Measurements from ENCODE around the gene RYR3.

The RYR3 gene

DNA sequence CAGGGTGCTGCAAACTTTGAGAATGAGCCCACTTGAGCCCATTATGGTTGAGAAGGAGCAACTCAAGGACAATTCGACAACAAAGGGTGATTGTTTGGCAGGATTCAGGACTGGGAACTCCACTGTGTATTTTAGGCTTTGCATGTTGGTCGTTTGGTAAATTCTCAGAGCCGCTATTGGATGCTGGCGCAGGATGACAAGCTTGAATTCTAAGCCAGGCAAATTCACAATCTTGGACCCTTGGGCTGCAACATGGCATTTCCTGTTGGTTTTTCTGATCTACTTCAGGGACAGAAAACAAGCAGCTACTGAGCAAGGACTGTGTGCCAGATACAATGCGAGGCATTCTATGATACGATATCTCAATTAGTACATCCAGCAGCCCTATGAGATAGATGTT is 82.8 kb downstream of the RYR3 start:
- DNase-seq = no peak

- DNase-seq = no peak
Measured at GRCh38 chr15:33395321-33395720, 84.6 kb downstream of the RYR3 start.

- DNase-seq = no peak
Measured at GRCh38 chr15:33395846-33396245, 85.1 kb downstream of the RYR3 start.

- no peak for DNase-seq
Measured at GRCh38 chr15:33396475-33396874, 85.7 kb downstream of the RYR3 start.

- no peak for DNase-seq
Measured at GRCh38 chr15:33398555-33398954, 87.8 kb downstream of the RYR3 start.

GRCh38 chr15:33400941-33401340 is 90.2 kb downstream of the RYR3 start:
- no peak for DNase-seq

GRCh38 chr15:33402600-33402999 is 91.8 kb downstream of the RYR3 start:
- no peak for DNase-seq

- DNase-seq = no peak
Measured at GRCh38 chr15:33405096-33405495, 94.3 kb downstream of the RYR3 start.

DNA sequence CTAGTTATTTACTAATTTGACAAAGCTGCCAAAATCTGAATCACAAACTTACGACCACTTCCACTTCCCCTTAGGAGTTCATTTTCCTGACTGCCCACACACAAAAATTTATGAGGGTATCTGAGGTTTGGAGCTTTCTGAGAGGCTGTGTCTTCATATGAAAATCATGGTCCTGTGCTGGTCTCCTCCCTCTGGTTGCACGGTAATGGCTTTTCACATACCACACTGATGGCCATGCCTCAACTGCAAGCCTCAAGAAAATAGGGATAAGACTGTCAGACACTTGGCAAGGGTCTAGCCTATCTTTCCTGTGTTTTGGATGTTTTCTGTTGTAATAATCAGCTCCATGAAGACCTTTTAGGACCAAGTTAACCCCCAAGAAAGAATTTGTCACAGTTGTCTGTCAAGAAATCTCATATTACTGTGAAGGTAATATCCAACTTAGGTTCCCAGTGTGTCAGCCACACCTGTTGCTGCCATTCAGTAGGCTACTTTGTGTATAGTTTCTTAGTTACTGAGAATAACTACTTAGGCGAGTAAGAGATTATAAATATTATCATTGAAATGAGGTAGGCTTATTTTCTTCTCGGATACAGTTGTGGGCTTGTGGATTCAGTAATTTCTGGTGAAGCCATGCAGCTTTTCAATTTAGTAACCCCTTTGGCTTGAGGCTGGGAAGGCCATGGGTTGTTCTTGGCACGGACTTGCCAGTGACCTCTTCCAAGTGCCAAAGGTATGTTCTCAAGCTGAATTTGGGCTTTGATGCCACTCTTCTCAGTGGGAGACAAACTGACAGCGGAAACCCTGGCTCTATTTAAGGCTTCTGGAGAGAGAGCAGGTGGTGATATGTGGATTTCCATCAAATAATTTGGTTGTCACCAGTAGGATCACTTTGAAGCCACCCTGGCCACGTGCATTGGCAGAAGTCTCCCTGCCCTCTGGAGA is 101.1 kb downstream of the RYR3 start:
- no peak for DNase-seq

DNA sequence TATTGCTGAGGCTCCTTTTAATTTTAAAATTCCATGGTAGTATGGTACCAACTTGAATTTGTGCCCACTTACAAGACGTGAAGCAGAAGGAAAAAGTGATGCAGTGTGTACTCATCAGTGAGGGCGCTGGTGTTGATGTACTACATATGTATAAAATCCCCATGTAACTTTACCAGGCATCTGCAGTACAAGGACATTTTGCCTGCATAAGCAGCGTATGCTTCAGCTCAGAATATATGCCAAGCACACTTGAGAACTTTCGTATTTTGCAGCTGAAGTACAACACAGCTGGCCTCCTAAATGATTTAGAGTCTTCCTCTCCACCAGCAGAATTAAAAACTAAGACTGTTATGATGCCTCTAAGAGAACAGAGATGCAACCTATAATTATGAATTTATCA is 108.9 kb downstream of the RYR3 start:
- DNase-seq = no peak

GRCh38 chr15:33424025-33424424 is 113.3 kb downstream of the RYR3 start:
- DNase-seq = no peak

GRCh38 chr15:33425142-33425541 is 114.4 kb downstream of the RYR3 start:
- DNase-seq = no peak

- no peak for DNase-seq
Measured at GRCh38 chr15:33430577-33430976, 119.8 kb downstream of the RYR3 start.

DNA sequence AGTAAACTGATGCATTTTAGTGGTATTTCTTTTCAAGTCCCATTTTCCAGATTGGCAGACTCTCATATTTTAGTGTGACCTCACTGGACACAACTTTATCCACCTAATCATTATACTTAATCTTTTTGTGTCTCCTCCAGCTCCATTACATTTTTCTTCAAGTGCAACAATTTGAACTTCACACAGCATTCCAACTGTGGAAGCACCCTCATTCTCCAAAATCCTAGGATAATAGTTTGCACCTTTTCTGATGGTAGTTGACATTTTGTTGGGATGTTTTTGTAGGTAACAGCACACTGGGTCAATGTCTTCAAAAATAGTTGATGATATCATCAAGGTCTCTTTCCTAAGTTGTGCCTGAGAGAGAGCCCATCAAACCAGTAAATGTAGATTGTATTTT is 123.1 kb downstream of the RYR3 start:
- no peak for DNase-seq

GRCh38 chr15:33438396-33438795 is 127.6 kb downstream of the RYR3 start:
- DNase-seq = no peak

- no peak for DNase-seq
Measured at GRCh38 chr15:33440900-33441299, 130.1 kb downstream of the RYR3 start.

DNA sequence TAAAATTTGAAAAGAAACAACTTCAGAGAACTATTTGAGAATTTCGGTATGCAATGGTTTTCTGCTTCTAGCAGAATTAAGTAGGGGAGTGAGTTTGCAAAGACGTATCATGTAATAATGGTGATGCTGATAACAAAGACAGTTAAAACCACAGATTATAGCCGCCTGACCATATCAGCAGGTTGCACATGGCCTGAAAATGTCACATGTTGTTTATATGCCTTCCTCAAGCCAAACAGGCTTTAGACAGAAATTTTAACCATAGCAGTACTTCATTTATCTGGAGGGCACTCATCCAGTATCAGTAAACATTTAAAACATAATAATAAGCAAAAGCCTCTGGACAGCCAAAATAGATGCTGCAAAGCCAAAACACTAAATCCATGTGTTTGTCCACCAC is 131.7 kb downstream of the RYR3 start:
- DNase-seq = no peak

- no peak for DNase-seq
Measured at GRCh38 chr15:33443708-33444107, 132.9 kb downstream of the RYR3 start.

- no peak for DNase-seq
Measured at GRCh38 chr15:33445984-33446383, 135.2 kb downstream of the RYR3 start.

DNA sequence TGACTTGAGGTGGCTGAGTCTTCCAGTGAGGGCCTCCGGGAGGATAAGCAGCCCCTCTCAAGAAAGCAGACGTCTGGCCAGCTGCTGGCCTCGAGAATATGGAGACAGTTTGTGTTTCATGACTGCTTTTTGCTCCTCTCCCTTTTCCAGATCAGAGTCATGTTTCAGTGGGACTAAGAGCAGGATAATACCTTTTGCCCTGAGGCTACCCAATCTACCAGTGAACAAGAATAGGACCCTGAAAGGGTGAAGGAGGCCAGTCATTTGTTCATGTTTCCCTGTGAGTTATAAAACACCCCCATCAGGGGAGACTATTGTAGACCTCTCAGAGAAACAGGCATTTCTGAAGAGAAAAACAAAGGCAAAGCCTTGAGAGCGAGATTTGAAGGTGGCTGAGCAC is 137.4 kb downstream of the RYR3 start:
- no peak for DNase-seq

GRCh38 chr15:33448961-33449606 is 138.3 kb downstream of the RYR3 start:
- no peak for DNase-seq

- no peak for DNase-seq
Measured at GRCh38 chr15:33449810-33450209, 139.0 kb downstream of the RYR3 start.

DNA sequence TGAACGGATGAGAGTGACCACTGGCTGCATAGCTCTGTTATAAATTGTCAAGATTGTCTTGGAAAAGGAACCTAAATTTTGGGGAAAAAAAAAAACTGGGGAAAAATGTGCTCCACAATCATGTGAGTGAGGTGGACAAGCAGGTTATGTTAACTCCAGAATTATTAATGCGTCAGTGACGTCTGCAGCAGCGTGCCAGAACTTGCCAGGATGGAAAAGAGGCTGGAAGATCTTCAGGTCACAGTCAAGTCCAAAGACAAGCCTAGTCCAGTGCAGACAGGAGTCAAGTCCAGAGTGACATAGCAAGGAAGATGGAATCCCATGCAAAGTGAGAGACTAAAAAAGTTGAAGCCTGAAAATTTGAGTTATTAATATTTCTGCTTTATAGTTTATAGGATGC is 140.6 kb downstream of the RYR3 start:
- DNase-seq = no peak

DNA sequence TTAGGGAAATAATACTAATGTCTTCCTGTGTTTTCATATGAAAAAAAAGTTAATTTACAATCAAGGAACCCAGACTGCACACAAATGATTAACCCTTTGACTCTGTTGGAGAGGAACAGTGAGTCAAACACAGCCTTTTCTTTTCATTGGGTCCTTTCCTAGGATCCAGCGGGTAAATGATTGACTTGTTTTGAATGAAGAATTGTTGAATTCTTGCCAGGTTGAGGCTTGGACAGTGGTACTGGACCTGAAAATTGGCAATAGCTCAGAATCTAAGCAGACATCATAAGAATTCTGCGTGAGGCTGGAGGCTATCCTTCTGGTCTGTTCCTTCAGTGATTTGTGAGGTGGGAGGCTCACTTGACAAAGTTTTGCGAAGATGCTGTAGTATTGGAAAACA is 143.0 kb downstream of the RYR3 start:
- DNase-seq = no peak

DNA sequence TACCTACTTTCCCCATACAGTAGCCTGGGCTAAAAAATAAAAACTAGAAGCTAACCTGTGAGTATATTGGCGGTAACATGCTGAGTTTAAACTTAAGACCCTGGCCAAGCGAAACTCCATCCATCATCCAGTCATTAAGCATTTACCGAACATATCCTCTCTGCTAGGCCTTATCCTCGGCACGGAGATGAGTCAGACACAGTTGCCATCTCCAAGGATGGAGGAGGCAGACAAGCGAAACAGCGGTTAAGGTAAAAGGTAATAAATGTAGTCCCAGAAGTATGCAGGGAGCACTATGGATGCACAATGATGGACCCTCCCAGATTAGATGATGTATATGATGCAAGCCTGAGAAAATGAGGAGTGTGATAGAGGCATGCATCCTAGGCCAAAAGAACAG is 143.6 kb downstream of the RYR3 start:
- no peak for DNase-seq
